Epithelial cell of esophagus (primary cell): ENCODE data around the gene CLDN22.

Source experiments
- DNase-seq: peaks from one replicate; pipeline ENCODE4 v3.0.0; 2010; ENCODE audit warnings: low read depth
- H3K4me3 ChIP-seq: 2 replicates; pipeline ENCODE4 v1.5.1; 2011; ENCODE audit warnings: mild to moderate bottlenecking, low read length, control low read depth
- CTCF ChIP-seq: IDR thresholded peaks from 2 replicates; pipeline ENCODE4 v1.5.1; 2011; ENCODE audit warnings: low read depth, mild to moderate bottlenecking, low read length, control low read depth, inconsistent platforms; ENCODE audit not compliant: insufficient read depth; ENCODE audit errors: missing control alignments

CLDN22 gene

GRCh38 chr4:183323295-183323694 is 3.2 kb upstream of the CLDN22 start:
- DNase-seq, result no peak
- H3K4me3 ChIP-seq, result no peak overlapping the region
- TF ChIP-seq CTCF, result no peak

GRCh38 chr4:183322326-183322725 is 2.2 kb upstream of the CLDN22 start, which contains the start of gene CLDN24:
CLDN24 (minus strand) TSS chr4:183322426; CDS start chr4:183322426, 0 bp downstream.
- TF ChIP-seq CTCF, result no peak
- no peak for DNase-seq
- H3K4me3 ChIP-seq, result no peak within 1 kb of the TSS

- DNase-seq, result no peak
- no peak overlapping the region for H3K4me3 ChIP-seq
- TF ChIP-seq CTCF, result no peak
These were observed 1.4 kb upstream of the CLDN22 start for GRCh38 chr4:183321516-183321915.

- H3K4me3 ChIP-seq, result no peak overlapping the region
- DNase-seq, result no peak
- TF ChIP-seq CTCF, result no peak
These were observed 1.0 kb upstream of the CLDN22 start for GRCh38 chr4:183321079-183321478.

GRCh38 chr4:183318656-183319055 is 1.4 kb downstream of the CLDN22 start:
- no peak for TF ChIP-seq CTCF
- H3K4me3 ChIP-seq, result no peak overlapping the region
- DNase-seq, result no peak

GRCh38 chr4:183314806-183315205 is 5.3 kb downstream of the CLDN22 start:
- TF ChIP-seq CTCF, result no peak
- no peak overlapping the region for H3K4me3 ChIP-seq
- no peak for DNase-seq

- H3K4me3 ChIP-seq, result no peak overlapping the region
- no peak for TF ChIP-seq CTCF
- DNase-seq, result no peak
These were observed 5.7 kb downstream of the CLDN22 start for GRCh38 chr4:183314336-183314735.
